Activated gamma-delta T cell treated with Interleukin-2 at 50 U/mL for 16 hours (primary cell): ENCODE data around the gene FBXO10.
"Not testable (repeated sequence)": the region's sequence is repeated elsewhere in the genome, so short reads cannot be mapped to it uniquely, and the experiment has no call there.

Experiments used
- DNase-seq: peaks from one replicate; pipeline ENCODE4 v3.0.0-alpha.2; 2020

FBXO10 gene

GRCh38 chr9:37550781-37551180 is 25.4 kb downstream of the FBXO10 start:
- DNase-seq, result no peak

GRCh38 chr9:37549527-37549926 is 26.7 kb downstream of the FBXO10 start:
- no peak for DNase-seq

- DNase-seq, result no peak
These were observed 28.8 kb downstream of the FBXO10 start for GRCh38 chr9:37547328-37547878.

- DNase-seq, result no peak
These were observed 32.7 kb downstream of the FBXO10 start for GRCh38 chr9:37543468-37543867.

GRCh38 chr9:37542895-37543294 is 33.3 kb downstream of the FBXO10 start:
- no peak for DNase-seq

- no peak for DNase-seq
These were observed 33.7 kb downstream of the FBXO10 start for GRCh38 chr9:37542488-37542887.

GRCh38 chr9:37541465-37541864 is 34.7 kb downstream of the FBXO10 start:
- DNase-seq, result no peak

GRCh38 chr9:37540634-37541033 is 35.5 kb downstream of the FBXO10 start:
- DNase-seq, result no peak

- no peak for DNase-seq
These were observed 36.5 kb downstream of the FBXO10 start for GRCh38 chr9:37539634-37540033.

- no peak for DNase-seq
These were observed 38.1 kb downstream of the FBXO10 start for GRCh38 chr9:37538099-37538498.

- DNase-seq, result no peak
These were observed 41.3 kb downstream of the FBXO10 start for GRCh38 chr9:37534901-37535300.

GRCh38 chr9:37534412-37534811 is 41.8 kb downstream of the FBXO10 start:
- DNase-seq, result no peak

- no peak for DNase-seq
These were observed 44.5 kb downstream of the FBXO10 start for GRCh38 chr9:37531699-37532098.

- peak; percentile 26 for DNase-seq
These were observed 47.3 kb downstream of the FBXO10 start for GRCh38 chr9:37528652-37529471.

- no peak for DNase-seq
These were observed 52.3 kb downstream of the FBXO10 start for GRCh38 chr9:37523916-37524315.

GRCh38 chr9:37522971-37523370 is 53.2 kb downstream of the FBXO10 start:
- DNase-seq, result no peak

GRCh38 chr9:37521111-37521510 is 55.1 kb downstream of the FBXO10 start:
- no peak for DNase-seq

- no peak for DNase-seq
These were observed 55.5 kb downstream of the FBXO10 start for GRCh38 chr9:37520641-37521040.

- no peak for DNase-seq
These were observed 58.3 kb downstream of the FBXO10 start for GRCh38 chr9:37517923-37518322.

GRCh38 chr9:37515620-37516258 is 60.4 kb downstream of the FBXO10 start:
- DNase-seq, result no peak

GRCh38 chr9:37514999-37515398 is 61.2 kb downstream of the FBXO10 start:
- DNase-seq, result no peak

GRCh38 chr9:37514415-37514814 is 61.8 kb downstream of the FBXO10 start:
- not testable (repeated sequence) for DNase-seq

GRCh38 chr9:37512437-37512836 is 63.7 kb downstream of the FBXO10 start:
- DNase-seq, result peak; percentile 46
